ENCODE results near the gene SLC6A9.

The SLC6A9 gene

GRCh38 chr1:43951021-43951985 is 80.0 kb downstream of the SLC6A9 start:
- in situ Hi-C loops (cut with MboI; ENCODE audit: low sequenced_read_pairs), result no loop called here

GRCh38 chr1:43949678-43950077 is 81.6 kb downstream of the SLC6A9 start:
- in situ Hi-C loops (cut with MboI; ENCODE audit: low sequenced_read_pairs), result no loop called here

GRCh38 chr1:43947874-43948437 is 83.3 kb downstream of the SLC6A9 start:
- in situ Hi-C loops (cut with MboI; ENCODE audit: low sequenced_read_pairs), result no loop called here

GRCh38 chr1:43947061-43947873 is 84.0 kb downstream of the SLC6A9 start:
- in situ Hi-C loops (cut with MboI; ENCODE audit: low sequenced_read_pairs), result no loop called here
